Central memory CD8-positive, alpha-beta T cell (primary cell): ENCODE data around the gene CLIC4.
"Not testable (repeated sequence)": the region's sequence is repeated elsewhere in the genome, so short reads cannot be mapped to it uniquely, and the experiment has no call there.

Source experiments
- ATAC-seq: fragments of 150-1000 bp; cut with Tn5 transposase; replicated peaks from 2 replicates; pipeline ENCODE4 v1.10.0; 2022; ENCODE audit warnings: mild to moderate bottlenecking, moderate FRiP score, moderate number of reproducible peaks; ENCODE audit not compliant: poor library complexity, severe bottlenecking; ENCODE audit errors: extremely low read depth
- DNase-seq, 2 donors: peaks; one replicate each; pipeline ENCODE4 v3.0.0; 2021; ENCODE audit warnings: low spot score in 2 of 2
- H3K27ac Mint-ChIP-seq: one replicate; pipeline ENCODE4 v1.8.0; 2022; ENCODE audit warnings: low read depth, mild to moderate bottlenecking, moderate library complexity, mixed read lengths
- H3K27me3 Mint-ChIP-seq: one replicate; pipeline ENCODE4 v1.8.0; 2022; ENCODE audit warnings: mixed read lengths
- H3K36me3 Mint-ChIP-seq: one replicate; pipeline ENCODE4 v1.8.0; 2022; ENCODE audit warnings: mild to moderate bottlenecking, moderate library complexity, mixed read lengths; ENCODE audit not compliant: insufficient read depth
- H3K4me1 Mint-ChIP-seq: one replicate; pipeline ENCODE4 v1.8.0; 2022; ENCODE audit warnings: mixed read lengths
- H3K4me3 Mint-ChIP-seq: one replicate; pipeline ENCODE4 v1.8.0; 2022; ENCODE audit warnings: mild to moderate bottlenecking, moderate library complexity, mixed read lengths
- H3K9me3 Mint-ChIP-seq: one replicate; pipeline ENCODE4 v1.8.0; 2022; ENCODE audit warnings: mixed read lengths

CLIC4 gene

DNA sequence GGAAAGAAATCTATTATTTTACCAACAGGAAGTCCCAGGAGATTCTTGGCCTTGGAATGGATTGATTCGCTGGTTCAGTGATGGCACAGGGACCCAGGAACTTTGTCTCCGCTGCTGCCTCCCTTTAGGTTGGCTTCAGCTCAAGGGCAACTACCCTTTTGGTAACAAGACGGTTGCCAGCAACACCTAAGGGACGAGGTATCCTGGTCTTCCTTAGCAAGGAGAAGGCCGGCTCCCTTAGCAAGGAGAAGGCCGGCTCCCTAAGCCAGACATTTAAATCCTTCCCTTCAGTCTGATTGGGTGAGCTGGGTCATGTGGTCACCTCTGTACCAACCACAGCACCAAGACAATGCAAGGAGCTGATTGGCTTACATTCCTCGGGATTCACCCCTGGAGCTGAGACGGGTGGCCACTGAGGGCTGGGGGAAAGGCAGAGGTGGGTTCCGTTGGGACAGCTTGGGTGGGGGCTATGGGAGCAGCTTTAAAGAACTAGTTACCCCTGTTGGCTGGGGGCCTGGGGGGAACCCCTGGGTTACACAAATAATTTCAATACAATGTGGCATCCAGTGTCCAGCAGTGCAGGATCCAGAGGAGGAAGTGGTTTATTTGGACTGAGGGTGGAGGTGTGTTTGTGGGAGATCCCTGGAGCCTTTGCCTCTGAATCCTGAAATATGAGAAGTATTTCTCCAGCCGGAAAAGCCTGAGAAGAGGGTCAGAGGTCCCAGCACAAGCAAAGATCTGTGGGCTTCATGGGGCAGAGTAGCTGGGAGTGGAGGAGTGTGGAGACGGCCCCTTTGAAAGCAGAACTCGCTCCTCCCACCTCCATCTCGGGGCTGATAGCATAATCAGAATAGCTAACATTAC, 20.7 kb upstream of the CLIC4 start:
- Mint-ChIP-seq H3K27ac (no peak overlapping the region), H3K27me3 (no peaks in the 10 kb centered on the region), H3K4me3 (no peak overlapping the region), H3K4me1 (peaks cover 10% of the 10 kb centered on the region), H3K9me3 (no peaks in the 10 kb centered on the region), H3K36me3 (peaks cover 2% of the 10 kb centered on the region)
- DNase-seq = no peak
- ATAC-seq = no peak

DNA sequence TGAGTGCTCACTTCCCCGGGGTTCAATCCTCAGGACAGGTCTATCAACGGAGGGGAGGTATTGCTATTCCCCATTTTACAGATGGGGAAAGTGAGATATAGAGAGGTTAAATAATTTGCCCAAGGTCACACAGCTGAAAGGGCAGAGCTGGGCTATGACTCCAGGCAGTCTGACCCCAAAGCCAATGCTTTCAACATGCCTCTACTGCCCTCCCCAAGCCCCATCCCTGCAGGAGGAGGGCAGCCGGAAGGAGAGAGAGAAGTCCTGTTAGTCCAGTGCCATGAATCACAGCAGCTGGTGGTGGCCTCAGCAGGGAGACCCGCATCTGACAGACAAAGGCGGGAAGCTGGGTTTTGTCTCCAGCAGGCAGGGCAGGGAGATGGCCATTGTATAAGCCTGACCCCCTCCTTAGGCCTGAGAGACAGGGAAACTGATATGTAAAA, 20.0 kb upstream of the CLIC4 start:
- DNase-seq (no peak), ATAC-seq (no peak)
- Mint-ChIP-seq H3K9me3 (no peaks in the 10 kb centered on the region), H3K4me1 (peaks cover 10% of the 10 kb centered on the region), H3K27me3 (no peaks in the 10 kb centered on the region), H3K27ac (no peak overlapping the region), H3K4me3 (no peak overlapping the region), H3K36me3 (peaks cover 2% of the 10 kb centered on the region)

DNA sequence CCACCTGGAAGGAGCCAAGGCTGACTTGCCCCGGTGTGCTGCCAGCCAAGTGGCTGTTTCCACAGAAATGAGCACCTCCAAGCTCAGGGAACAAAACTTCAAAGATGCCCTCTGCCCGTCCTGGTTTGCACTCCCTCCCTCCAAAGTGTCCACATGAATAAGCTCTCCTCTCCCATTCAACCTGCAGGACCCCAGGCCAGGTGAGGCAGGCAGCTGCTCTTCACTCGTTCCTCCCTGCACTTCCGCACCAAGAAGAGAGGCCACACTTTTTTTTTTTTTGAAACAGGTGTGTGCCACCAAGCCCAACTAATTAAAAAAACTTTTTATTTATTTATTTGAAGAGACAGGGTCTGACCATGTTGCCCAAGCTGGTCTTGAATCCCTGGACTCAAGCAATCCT, 18.5 kb upstream of the CLIC4 start:
- Mint-ChIP-seq H3K27me3 (no peaks in the 10 kb centered on the region), H3K9me3 (no peaks in the 10 kb centered on the region), H3K4me3 (no peak overlapping the region), H3K27ac (no peak overlapping the region), H3K4me1 (peaks cover 10% of the 10 kb centered on the region), H3K36me3 (peaks cover 2% of the 10 kb centered on the region)
- ATAC-seq = no peak
- no peak for DNase-seq

DNA sequence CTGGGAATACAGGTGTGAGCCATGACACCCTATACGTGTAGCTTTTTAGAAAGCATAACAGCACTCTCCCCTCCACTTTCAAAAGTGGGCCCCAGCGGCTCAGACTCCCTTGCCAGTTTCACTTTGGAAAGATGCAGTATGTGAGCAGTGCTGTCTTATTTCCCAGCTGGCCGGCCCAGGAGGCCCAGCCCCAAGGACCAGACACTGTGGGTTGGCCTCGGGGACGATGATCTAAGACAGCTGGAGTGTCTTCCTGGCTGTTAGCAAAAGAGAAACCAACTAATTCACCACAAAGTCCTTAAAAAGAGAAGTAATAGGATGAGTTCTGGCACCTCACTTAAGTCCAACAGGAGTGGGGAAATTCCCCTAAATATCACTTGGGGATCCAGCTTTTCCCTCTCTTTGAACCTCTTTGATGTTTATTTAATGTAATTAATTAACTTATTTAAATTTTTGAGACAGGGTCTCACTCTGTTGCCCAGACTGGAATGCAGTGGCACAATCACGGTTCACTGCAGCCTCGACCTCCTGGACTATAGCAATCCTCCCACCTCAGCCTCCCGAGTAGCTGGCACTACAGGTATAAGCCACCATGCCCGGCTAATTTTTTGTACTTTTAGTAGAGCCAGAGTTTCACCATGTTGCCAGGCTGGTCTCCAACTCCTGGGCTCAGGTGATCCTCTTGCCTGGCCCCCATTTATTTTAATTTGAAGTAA, 17.6 kb upstream of the CLIC4 start:
- Mint-ChIP-seq H3K27me3 (no peaks in the 10 kb centered on the region), H3K9me3 (no peaks in the 10 kb centered on the region), H3K4me3 (no peak overlapping the region), H3K36me3 (no peaks in the 10 kb centered on the region), H3K27ac (no peak overlapping the region), H3K4me1 (peaks cover 6% of the 10 kb centered on the region)
- no peak for DNase-seq
- ATAC-seq = peak; percentile 14

DNA sequence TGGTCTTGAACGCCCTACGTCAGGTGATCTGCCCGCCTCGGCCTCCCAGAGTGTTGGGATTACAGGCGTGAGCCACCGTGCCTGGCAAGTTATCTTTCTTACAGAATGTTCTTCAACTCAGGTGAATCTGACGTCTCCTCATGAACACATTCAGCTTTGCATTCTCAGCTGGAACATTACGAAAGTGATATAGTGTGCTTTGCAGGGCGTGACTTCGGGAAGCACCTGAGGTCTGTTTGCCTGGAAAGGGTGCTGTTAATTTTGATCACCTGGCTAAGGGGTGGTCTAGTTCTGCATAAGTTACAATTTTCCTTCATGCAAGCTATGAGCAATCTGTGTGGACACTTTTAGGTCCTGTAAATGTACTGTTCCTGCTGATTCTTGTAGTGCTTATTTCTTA, 16.3 kb upstream of the CLIC4 start:
- Mint-ChIP-seq H3K4me3 (no peak overlapping the region), H3K27me3 (no peaks in the 10 kb centered on the region)

DNA sequence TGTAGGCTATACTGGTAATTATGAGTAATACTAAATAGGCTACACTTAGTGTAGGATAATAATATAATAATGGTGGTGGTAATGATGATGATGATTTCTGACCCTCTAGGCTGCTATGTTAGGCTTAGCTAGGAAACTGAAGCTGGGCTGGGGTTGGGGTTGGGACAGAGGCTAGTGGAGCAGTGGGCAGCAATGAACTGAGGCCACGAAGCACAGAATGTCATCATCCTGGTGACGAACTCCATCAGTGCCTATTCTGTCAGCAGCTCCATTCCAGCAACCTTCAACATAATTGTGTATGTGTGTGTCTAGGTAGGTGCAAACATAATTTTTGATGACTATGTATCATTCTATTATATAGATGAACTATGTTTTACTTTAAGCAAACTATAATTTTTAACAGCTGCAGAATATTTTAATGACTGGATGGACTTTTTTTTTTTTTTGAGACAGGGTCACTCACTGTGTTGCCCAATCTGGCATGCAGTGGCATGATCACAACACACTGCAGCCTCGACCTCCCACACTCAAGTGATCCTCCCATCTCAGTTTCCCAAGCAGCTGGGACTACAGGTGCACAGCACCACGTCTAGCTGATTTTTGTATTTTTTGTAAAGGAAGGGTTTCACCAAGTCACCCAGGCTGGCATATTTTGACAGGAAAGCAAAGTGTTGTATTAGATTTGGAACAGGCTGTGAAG, 12.9 kb upstream of the CLIC4 start:
- Mint-ChIP-seq H3K9me3 (no peaks in the 10 kb centered on the region), H3K27ac (no peak overlapping the region), H3K4me3 (no peak overlapping the region), H3K4me1 (peaks cover 3% of the 10 kb centered on the region), H3K27me3 (no peaks in the 10 kb centered on the region), H3K36me3 (no peaks in the 10 kb centered on the region)
- DNase-seq = no peak
- ATAC-seq = no peak

More for the DNA sequence above, 16.3 kb upstream of the CLIC4 start:
- peaks cover 6% of the 10 kb centered on the region for H3K4me1 Mint-ChIP-seq
- H3K27ac Mint-ChIP-seq = no peak overlapping the region
- ATAC-seq (no peak), DNase-seq (no peak)
- no peaks in the 10 kb centered on the region for H3K9me3 Mint-ChIP-seq
- H3K36me3 Mint-ChIP-seq = no peaks in the 10 kb centered on the region

DNA sequence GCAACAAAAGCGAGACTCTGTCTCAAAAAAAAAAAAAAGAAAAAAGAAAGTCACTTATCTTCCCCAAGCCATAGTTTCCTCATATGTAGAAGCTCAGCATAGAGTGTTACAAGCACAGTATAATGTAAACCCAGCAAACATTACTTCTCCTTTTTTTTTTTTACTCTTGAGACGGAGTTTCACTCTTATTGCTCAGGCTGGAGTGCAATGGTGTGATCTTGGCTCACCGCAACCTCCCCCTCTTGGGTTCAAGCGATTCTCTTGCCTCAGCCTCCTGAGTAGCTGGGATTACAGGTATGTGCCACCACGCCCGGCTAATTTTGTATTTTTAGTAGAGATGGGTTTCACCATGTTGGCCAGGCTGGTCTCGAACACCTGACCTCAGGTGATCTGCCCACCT, 11.9 kb upstream of the CLIC4 start:
- not testable (repeated sequence) for H3K36me3 Mint-ChIP-seq, H3K9me3 Mint-ChIP-seq, H3K4me1 Mint-ChIP-seq, H3K4me3 Mint-ChIP-seq, H3K27ac Mint-ChIP-seq, DNase-seq, H3K27me3 Mint-ChIP-seq
- peak; percentile 43 for ATAC-seq

DNA sequence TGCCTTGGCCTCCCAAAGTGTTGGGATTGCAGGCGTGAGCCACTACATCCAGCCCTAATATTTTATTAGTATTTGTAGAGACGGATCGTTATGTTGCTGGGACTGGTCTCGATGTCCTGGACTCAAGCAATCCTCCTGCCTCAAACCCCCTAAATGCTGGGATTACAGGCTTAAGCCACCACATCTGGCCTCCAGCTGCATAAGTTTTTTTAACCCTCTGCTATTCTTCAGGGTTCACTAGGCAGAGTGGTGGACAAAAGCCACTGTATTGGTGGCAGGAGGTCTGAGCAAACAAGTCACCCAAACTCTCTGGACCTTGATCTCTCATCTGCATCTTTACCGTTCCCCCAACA, 10.1 kb upstream of the CLIC4 start:
- DNase-seq (no peak), ATAC-seq (no peak)
- Mint-ChIP-seq H3K27me3 (no peaks in the 10 kb centered on the region), H3K36me3 (no peaks in the 10 kb centered on the region), H3K27ac (no peak overlapping the region), H3K4me3 (no peak overlapping the region), H3K9me3 (no peaks in the 10 kb centered on the region), H3K4me1 (no peaks in the 10 kb centered on the region)

DNA sequence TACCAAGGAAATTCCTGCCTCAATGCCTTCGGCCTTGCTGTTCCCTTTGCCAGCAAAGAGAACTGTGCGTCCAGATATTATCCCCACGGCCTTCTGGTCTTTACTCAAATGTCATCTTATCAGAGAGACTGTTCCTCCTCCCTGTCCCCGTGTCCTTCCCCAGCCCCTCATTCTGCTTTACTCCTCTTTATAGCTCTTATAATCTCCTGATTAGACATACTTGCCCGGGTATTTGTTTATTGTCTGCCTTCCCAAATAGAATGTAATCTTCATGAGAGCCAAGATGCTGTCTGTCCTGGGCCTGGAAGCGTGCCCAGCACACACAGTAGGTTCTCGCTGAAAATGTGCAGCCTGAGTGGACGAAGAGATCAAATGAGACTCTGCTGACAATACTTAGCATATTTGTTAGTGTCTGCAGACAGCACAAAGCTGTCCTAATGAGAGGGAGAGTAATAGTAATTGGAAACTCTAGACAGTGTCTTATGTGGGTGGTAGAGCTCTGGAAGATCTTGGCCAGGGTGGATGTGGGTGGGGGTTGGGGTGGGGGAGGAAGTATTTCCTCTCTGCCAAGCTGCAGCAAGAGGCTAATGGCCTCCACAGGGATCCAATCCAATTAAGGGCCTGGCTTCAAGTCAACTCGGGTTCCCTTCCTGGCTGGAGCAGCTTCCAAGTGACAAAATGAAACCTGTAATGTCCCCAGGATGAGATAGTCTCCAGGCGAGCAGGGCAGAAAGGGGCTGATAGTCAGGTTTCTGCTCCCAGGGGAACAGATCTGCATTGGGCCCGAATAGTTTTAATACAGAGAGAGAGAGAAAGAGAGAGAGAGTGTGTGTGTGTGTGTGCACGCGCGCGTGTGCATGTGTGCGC, 9.5 kb upstream of the CLIC4 start:
- Mint-ChIP-seq H3K36me3 (no peaks in the 10 kb centered on the region), H3K27me3 (peaks cover under 1% of the 10 kb centered on the region), H3K4me3 (no peak overlapping the region), H3K4me1 (no peaks in the 10 kb centered on the region), H3K9me3 (no peaks in the 10 kb centered on the region), H3K27ac (no peak overlapping the region)
- DNase-seq (no peak), ATAC-seq (no peak)

DNA sequence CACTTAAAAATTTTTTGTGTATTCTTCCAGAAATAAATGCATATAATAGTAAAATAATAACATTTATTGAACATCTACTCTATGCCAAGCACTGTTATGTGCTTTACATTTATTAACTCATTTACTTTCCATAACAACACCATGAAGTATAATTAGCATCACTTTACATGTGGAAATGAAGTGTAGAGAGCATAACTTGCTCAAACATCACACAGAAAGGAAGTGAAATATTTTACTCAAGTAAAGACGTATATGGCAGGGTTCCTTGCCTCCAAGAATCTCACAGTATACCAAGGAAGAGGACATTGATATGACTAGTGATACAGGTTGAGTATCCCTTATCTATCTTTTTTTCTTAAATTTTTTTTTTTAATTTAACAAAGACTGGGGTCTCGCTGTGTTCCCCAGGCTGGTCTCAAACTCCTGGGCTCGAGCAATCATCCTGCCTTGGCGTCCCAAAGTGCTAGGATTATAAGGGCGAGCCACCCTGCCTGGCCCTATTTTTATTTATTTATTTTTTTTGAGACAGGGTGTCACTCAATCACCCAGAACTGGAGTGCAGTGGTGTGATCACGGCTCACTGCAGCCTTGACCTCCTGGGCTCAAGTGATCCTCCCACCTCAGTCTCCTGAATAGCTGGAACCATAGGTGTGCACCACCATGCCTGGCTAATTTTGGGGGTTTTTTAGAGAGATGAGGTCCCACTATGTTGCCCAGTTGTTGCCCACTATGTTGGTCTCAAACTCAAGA, 7.7 kb upstream of the CLIC4 start:
- H3K27ac Mint-ChIP-seq = no peak overlapping the region
- H3K4me1 Mint-ChIP-seq = no peaks in the 10 kb centered on the region
- H3K4me3 Mint-ChIP-seq = no peak overlapping the region
- H3K36me3 Mint-ChIP-seq = no peaks in the 10 kb centered on the region
- H3K27me3 Mint-ChIP-seq = peaks cover 13% of the 10 kb centered on the region
- H3K9me3 Mint-ChIP-seq = no peaks in the 10 kb centered on the region
- ATAC-seq (no peak), DNase-seq (no peak)

DNA sequence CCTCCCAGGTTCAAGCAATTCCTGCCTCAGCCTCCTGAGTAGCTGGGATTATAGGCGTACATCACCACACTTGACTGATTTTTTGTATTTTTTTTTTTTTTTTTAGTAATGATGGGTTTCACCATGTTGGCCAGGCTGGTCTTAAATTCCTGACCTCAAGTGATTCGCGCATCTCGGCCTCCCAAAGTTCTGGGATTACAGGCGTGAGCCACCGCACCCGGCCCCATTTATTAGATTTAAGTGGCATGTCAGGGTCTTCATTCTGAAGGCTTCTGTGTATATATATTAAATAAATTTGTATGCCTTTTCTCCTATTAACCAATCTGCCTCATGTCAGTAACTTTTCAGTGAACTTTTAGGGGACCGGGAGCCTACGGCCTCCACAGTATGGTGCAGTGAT, 6.0 kb upstream of the CLIC4 start:
- ATAC-seq = no peak
- Mint-ChIP-seq H3K27ac (no peak overlapping the region), H3K27me3 (peaks cover 13% of the 10 kb centered on the region), H3K9me3 (no peaks in the 10 kb centered on the region), H3K4me1 (peaks cover 7% of the 10 kb centered on the region), H3K4me3 (no peak overlapping the region), H3K36me3 (peaks cover 2% of the 10 kb centered on the region)
- DNase-seq = no peak
